HepG2 (cell line): ENCODE measurements around the gene KDELR3. TPM values are rescaled to one million over a fixed set of nuclear protein-coding genes. Genes with fewer than 3 reads are reported as not detected.

Experiments used
- AHDC1 ChIP-seq: sonication (generic); formaldehyde crosslinking; IDR thresholded peaks from 2 replicates; pipeline ENCODE4 v1.5.1; 2020; ENCODE audit warnings: mild to moderate bottlenecking, missing genetic modification reagents, borderline replicate concordance
- BHLHE40 ChIP-seq: IDR thresholded peaks from 2 replicates; pipeline ENCODE4 v1.6.1; 2011; ENCODE audit warnings: low read length, improper control_type of control experiment
- IKZF5 ChIP-seq: IDR thresholded peaks from 2 replicates; pipeline ENCODE4 v1.6.1; 2018; ENCODE audit warnings: missing genetic modification reagents, mild to moderate bottlenecking, missing compliant biosample characterization
- IRX3 ChIP-seq: sonication (generic); formaldehyde crosslinking; IDR thresholded peaks from 2 replicates; pipeline ENCODE4 v1.8.1; 2023; ENCODE audit warnings: mild to moderate bottlenecking, low read depth, missing genetic modification reagents, borderline replicate concordance
- KAT8 ChIP-seq: IDR thresholded peaks from 2 replicates; pipeline ENCODE4 v1.6.1; 2016; ENCODE audit warnings: missing genetic modification reagents, missing compliant biosample characterization
- SIN3A ChIP-seq: IDR thresholded peaks from 2 replicates; pipeline ENCODE4 v1.6.1; 2011; ENCODE audit warnings: low read depth, mild to moderate bottlenecking, control low read depth, low read length, borderline replicate concordance
- TFAP4 ChIP-seq: sonication (generic); IDR thresholded peaks from 2 replicates; pipeline ENCODE4 v1.6.1; 2016; ENCODE audit warnings: low read depth, borderline replicate concordance
- ZNF142 ChIP-seq: sonication (generic); formaldehyde crosslinking; IDR thresholded peaks from 2 replicates; pipeline ENCODE4 v1.4.0; 2020; ENCODE audit warnings: missing genetic modification reagents
- ZNF367 ChIP-seq: sonication (generic); formaldehyde crosslinking; IDR thresholded peaks from 2 replicates; pipeline ENCODE4 v1.4.0; 2020; ENCODE audit warnings: missing genetic modification reagents, borderline replicate concordance
- ZNF484 ChIP-seq: sonication (generic); formaldehyde crosslinking; IDR thresholded peaks from 2 replicates; pipeline ENCODE4 v1.5.1; 2020; ENCODE audit warnings: mild to moderate bottlenecking, low read depth, missing genetic modification reagents, borderline replicate concordance
- ZNF574 ChIP-seq: sonication (generic); formaldehyde crosslinking; IDR thresholded peaks from 2 replicates; pipeline ENCODE4 v1.4.0; 2020; ENCODE audit warnings: missing genetic modification reagents
- polyA plus RNA-seq, 8 experiments: library from polyadenylated mRNA; depleted of rRNA in 3 of 8; stranded (reverse) in 7 of 8; unstranded in 1 of 8; fragments of >200 nt; fragmentation: Illumina TruSeq in 4 of 8; extraction: Trizol in 4 of 8; gene quantifications; 2 replicates each; pipeline versions ENCODE4 v1.2.1 to v1.2.3, GENCODE V29; 2011 to 2016; ENCODE audit warnings: low read depth in 4 of 8, missing spikeins in 1 of 8, mixed read lengths in 1 of 8; ENCODE audit not compliant: insufficient read depth in 1 of 8
- total RNA-seq, 5 experiments: library from RNA; depleted of rRNA; stranded (reverse); fragments of >200 nt; fragmentation: Illumina TruSeq; extraction: Trizol; gene quantifications; 2 replicates each; pipeline ENCODE4 v1.2.3, GENCODE V29; 2016; ENCODE audit warnings: low read depth in 1 of 5

The KDELR3 gene
- total and polyA plus RNA-seq, 2 of the 13 experiments (the other 11 are each of a cell fraction or from before 2014, with no cell fraction given): 24.2 to 65.7 TPM

- no peak for TF ChIP-seq ZNF142 (CRISPR knock-in tag)
- TF ChIP-seq ZNF484 (CRISPR knock-in tag): no peak
- no peak for TF ChIP-seq ZNF574 (CRISPR knock-in tag)
- TF ChIP-seq AHDC1 (CRISPR knock-in tag): 0 out of 2 replicates have a peak, but pooled peaks have one; percentile 20
- no peak for TF ChIP-seq ZNF367 (CRISPR knock-in tag)
- TF ChIP-seq SIN3A: 0 out of 2 replicates have a peak, but pooled peaks have one; percentile 46
- TF ChIP-seq TFAP4: no peak
- TF ChIP-seq KAT8: no peak
- no peak for TF ChIP-seq IRX3 (CRISPR knock-in tag)
- no peak for TF ChIP-seq BHLHE40
- no peak for TF ChIP-seq IKZF5 (CRISPR knock-in tag)
Measured at GRCh38 chr22:38504731-38505540, 37.0 kb downstream of the KDELR3 start (continued).
